Measurements from ENCODE around the gene SEC14L1.
"Not testable (repeated sequence)": the region's sequence is repeated elsewhere in the genome, so short reads cannot be mapped to it uniquely, and the experiment has no call there.

The SEC14L1 gene

DNA sequence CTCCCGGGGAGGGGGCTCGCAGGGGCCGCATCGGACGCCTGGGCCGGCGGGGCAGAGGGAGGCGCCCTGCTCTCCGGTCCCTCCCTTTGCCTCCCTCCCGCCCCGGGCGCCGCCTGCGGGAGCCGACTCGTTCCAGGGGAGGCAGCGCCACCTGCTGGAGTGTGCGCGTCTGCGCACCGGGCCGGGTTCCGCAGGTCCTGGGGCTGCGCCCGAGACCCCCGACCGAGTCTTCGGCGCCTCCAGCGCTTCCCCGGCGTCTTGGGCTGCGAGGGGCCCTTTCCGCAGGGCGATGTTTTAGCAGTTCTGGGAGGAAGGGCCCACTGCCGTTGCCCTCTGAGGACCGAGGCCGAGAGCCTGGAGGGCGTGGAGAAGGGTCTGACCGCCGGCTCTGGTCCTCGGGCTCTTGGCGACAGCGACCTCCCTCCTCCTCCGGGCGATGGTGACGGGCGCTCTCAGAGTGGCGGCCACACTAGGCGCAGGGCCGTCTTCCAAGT is 106.3 kb downstream of the SEC14L1 start:
- peak; percentile 93 for DNase-seq (ENCODE audit: extremely low spot score)
- TF ChIP-seq CTCF (IDR thresholded peaks at IDR 0.05; ENCODE audit: control extremely low read depth, extremely low read depth, low read depth, missing control alignments): peak; percentile 94
- ChIA-PET CTCF (interaction anchor here (0.7 to 2.5 kb wide), 7 partner anchors 140 to 188 kb away, joined by 3 to 23 read pairs (median 9); no protein-coding TSS in a partner anchor), POLR2A (no interaction called here)

DNA sequence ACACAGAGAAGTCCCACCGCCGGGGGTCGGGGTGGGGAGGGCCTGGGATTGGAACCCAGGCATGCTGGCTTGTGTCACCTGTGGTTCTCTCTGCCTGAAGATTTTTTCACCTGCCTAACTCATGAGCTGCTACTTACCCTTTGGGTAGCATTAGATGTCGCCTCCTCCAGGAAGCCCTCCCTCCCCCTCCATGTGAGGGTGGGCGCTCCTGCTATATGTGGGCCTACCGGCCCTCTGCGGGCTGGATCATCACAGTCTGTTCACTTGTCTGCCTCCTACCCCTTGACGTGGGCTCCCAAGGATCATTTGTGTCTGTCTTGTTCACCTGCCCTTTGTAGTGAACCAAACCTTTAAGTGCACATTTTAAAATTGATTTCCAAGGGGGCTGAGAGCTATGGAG is 106.8 kb downstream of the SEC14L1 start:
- TF ChIP-seq CTCF (IDR thresholded peaks at IDR 0.05; ENCODE audit: control extremely low read depth, extremely low read depth, low read depth, missing control alignments): no peak
- ChIA-PET POLR2A (no interaction called here), CTCF (interaction anchor here (0.7 to 2.5 kb wide), 13 partner anchors 12 to 188 kb away, joined by 3 to 23 read pairs (median 4); no protein-coding TSS in a partner anchor)
- DNase-seq (ENCODE audit: extremely low spot score): no peak

DNA sequence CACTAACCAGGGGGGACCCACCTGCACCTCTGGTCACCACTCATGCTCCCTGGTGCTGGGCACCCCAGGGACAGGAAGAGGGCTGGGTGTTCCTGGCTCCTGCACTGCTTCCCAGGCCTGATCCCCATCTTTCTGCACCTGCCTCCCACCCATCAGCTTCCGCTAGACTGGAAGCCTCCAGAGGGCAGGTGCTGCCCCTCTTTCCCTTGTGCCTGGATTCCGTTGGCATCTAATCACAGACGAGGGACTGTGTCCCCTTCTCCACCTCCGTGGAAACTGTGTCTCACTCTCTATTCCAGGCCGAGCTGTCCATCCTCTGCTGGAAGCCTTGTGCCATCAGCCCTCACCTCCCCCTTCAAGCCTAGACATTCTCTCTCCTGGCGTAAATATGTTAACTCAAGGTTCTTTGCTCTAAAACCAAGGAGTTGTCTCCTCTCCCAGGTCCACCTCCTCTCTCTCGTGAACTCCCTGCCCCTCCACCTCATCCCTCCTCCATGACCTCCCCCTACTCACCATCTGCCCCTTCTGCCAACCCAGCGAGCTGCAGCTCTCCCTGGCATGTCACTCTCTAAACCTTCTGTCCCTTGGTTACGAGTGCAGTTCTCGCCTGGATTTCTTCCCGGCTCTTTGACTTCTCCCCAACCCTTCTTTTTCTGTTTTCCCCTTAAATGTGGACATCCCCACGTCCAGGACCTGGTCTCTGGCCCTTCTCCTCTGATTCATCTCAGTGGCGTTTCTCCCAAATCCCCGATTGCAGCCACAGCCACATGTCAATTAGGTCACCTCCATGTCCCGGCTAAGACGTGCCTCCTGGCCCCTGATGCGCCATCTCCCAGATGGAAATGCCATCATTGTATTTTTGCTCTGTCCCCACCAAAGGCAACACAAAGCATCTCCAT is 107.7 kb downstream of the SEC14L1 start:
- ChIA-PET CTCF (interaction anchor here (0.7 to 2.5 kb wide), 13 partner anchors 12 to 189 kb away, joined by 3 to 23 read pairs (median 4); no protein-coding TSS in a partner anchor), POLR2A (no interaction called here)
- TF ChIP-seq CTCF (IDR thresholded peaks at IDR 0.05; ENCODE audit: control extremely low read depth, extremely low read depth, low read depth, missing control alignments): no peak
- no peak for DNase-seq (ENCODE audit: extremely low spot score)

DNA sequence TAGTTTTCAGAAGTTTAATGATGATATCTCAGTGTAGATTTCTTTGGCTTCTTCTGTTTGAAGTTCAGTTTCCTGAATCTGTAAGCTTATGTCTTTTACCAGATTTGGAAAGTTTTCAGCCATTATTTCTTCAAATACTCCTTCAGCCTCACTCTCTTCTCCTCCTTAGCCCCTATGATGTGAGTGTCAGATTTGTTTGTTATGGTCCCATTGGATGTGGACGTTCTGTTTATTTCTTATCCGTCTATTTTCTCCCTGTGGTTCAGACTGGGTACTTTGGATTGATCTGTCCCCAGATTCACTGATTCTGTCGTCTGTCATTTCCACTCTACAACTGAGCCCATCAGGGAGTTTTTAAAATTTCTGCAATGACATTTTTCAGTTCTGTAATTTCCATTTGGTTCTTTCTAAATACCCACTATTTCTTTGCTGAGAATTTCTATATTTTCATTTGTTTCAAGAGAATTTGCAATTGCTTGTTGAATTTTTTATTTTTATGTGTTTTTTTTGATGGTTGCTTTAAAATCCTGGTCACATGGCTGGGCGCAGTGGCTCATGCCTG is 110.9 kb downstream of the SEC14L1 start:
- TF ChIP-seq CTCF (IDR thresholded peaks at IDR 0.05; ENCODE audit: control extremely low read depth, extremely low read depth, low read depth, missing control alignments): no peak
- POLR2A ChIA-PET: interaction anchor here (0.7 kb wide), 2 partner anchors 117 to 209 kb away, joined by 3 read pairs; no protein-coding TSS in a partner anchor

DNA sequence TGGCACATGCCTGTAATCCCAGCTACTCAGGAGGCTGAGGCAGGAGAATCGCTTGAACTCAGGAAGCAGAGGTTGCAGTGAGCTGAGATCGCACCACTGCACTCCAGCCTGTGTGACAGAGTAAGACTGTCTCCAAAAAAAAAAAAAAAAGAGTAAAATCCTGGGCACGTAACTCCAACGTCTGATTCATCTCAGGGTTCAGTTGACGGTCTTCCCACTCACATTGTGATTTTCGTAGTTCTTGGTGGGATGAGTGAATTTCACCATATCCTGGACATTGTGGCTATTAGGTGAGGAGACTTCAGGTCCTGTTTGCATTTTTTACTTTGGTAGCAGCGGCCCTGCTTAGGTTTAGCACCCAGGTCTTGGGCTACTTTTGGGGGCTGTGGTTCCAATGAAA is 111.5 kb downstream of the SEC14L1 start:
- CTCF ChIA-PET; DNase-seq (ENCODE audit: extremely low spot score): not testable (repeated sequence)
- POLR2A ChIA-PET: interaction anchor here (0.7 kb wide), 2 partner anchors 118 to 208 kb away, joined by 3 read pairs; no protein-coding TSS in a partner anchor

More for the DNA sequence above, 110.9 kb downstream of the SEC14L1 start:
- CTCF ChIA-PET: no interaction called here
- DNase-seq (ENCODE audit: extremely low spot score): no peak

GRCh38 chr17:77253611-77254051 is 112.9 kb downstream of the SEC14L1 start:
- no peak for DNase-seq (ENCODE audit: extremely low spot score)
- ChIA-PET CTCF (no interaction called here), POLR2A (no interaction called here)
- TF ChIP-seq CTCF (IDR thresholded peaks at IDR 0.05; ENCODE audit: control extremely low read depth, extremely low read depth, low read depth, missing control alignments): no peak
